ENCODE measurements around the gene PPP1R3F. TPM values are rescaled to one million over a fixed set of nuclear protein-coding genes. Genes with fewer than 3 reads are reported as not detected.

PPP1R3F gene
- polyA plus RNA-seq, 3 donors = 0.47 to 1.6 (median 1.6) TPM

DNA sequence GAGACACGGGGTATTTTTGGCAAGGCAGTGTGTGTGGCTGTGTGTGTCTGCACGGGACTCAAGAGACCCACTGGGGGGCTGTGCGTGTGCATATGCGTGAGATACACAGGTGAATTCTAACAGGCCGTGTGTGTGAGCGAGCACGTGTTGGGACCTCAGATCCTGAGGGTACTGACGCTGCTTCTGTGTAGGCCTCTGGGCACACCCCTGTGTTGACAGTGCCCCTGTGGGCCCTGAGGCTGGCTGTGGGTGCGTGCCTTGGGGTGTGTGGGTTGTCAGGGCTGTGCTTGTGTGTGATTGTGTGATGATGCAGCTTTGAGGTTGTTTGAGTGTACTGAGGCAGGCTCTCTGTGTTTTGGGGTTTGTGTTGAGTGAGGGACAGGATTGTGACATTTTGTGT lies 19.0 kb upstream of the PPP1R3F start:
- H3K4me1 Mint-ChIP-seq = peaks cover 19% of the 10 kb centered on the region
- peaks cover 4% of the 10 kb centered on the region for H4K20me1 ChIP-seq (ENCODE audit: insufficient read depth, low read length)
- peaks cover 0 to 8% (median 3%) of the 10 kb centered on the region in 3 donors for H3K27me3 Mint-ChIP-seq (ENCODE audit: low read depth in 3 of 3)
- peaks cover 38 to 51% of the 10 kb centered on the region in 2 donors for H3K36me3 Mint-ChIP-seq
- H3K9me3 ChIP-seq (replicated peaks in 1 of 2; ENCODE audit: control insufficient read depth in 1 of 2, insufficient read depth in 1 of 2, low read length in 2 of 2) = no peaks in the 10 kb centered on the region
- peak overlapping the region in 4 of 7 donors; percentile 0 to 63 (median 18) for H3K27ac Mint-ChIP-seq
- H2AFZ ChIP-seq (ENCODE audit: insufficient read depth, low read depth, low read length, poor library complexity, severe bottlenecking) = no peak overlapping the region
- H3K9me3 Mint-ChIP-seq = no peaks in the 10 kb centered on the region
- no peak overlapping the region for H3K4me3 ChIP-seq (replicated peaks in 1 of 3; ENCODE audit: low read depth in 2 of 3, low read length in 3 of 3)
- TF ChIP-seq, protein P1, sequence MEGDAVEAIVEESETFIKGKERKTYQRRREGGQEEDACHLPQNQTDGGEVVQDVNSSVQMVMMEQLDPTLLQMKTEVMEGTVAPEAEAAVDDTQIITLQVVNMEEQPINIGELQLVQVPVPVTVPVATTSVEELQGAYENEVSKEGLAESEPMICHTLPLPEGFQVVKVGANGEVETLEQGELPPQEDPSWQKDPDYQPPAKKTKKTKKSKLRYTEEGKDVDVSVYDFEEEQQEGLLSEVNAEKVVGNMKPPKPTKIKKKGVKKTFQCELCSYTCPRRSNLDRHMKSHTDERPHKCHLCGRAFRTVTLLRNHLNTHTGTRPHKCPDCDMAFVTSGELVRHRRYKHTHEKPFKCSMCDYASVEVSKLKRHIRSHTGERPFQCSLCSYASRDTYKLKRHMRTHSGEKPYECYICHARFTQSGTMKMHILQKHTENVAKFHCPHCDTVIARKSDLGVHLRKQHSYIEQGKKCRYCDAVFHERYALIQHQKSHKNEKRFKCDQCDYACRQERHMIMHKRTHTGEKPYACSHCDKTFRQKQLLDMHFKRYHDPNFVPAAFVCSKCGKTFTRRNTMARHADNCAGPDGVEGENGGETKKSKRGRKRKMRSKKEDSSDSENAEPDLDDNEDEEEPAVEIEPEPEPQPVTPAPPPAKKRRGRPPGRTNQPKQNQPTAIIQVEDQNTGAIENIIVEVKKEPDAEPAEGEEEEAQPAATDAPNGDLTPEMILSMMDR (IDR thresholded peaks at IDR 0.05) = no peak
- H3K4me1 ChIP-seq (ENCODE audit: control insufficient read depth in 1 of 2, insufficient read depth in 2 of 2, low read length in 2 of 2) = peaks cover 9% of the 10 kb centered on the region in 2 donors
- WGBS (ENCODE audit: insufficient coverage) = 94% methylated on average over 3 of the region's 9 CpGs
- no peaks in the 10 kb centered on the region for H3K79me2 ChIP-seq (ENCODE audit: insufficient read depth, low read length)
- H3K27me3 ChIP-seq (ENCODE audit: control insufficient read depth in 2 of 2, insufficient read depth in 2 of 2, low read length in 2 of 2) = no peaks in the 10 kb centered on the region
- peaks cover 39 to 56% of the 10 kb centered on the region in 2 donors for H3K36me3 ChIP-seq (replicated peaks in 1 of 2; ENCODE audit: control insufficient read depth in 1 of 2, insufficient read depth in 2 of 2, low read length in 2 of 2)
- intact Hi-C loops (cut with micrococcal nuclease) = no loop called here
- no peak for DNase-seq
- no peak overlapping the region for H3K4me2 ChIP-seq (replicated peaks; ENCODE audit: extremely low read depth, low read length, poor library complexity, severe bottlenecking)
- no peak overlapping the region for H3K4me3 Mint-ChIP-seq
- no peak overlapping the region for H3K9ac ChIP-seq (ENCODE audit: insufficient read depth, low read length, poor library complexity, severe bottlenecking)
- no peak overlapping the region for H3K27ac ChIP-seq (ENCODE audit: low read depth in 1 of 2, low read length in 2 of 2)

DNA sequence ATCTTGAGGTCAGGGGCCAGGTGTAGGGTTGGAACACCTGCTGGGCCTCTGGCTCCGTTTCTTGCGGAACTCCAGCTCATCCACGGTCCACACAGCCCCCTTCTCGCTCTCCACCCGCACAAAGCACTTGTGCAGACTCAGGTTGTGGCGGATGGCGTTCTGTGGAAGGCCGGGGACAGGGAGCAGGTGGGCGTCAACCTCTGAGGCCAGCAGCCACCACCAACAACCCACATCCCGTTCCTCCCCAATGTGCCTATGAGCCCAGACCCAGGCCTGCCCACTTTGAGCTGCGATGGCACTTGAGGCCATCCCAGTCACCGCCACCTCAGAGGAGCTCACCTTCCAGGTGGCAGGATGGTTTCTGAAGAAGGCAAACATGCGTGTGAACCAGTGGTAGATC lies 18.3 kb upstream of the PPP1R3F start:
- H3K4me1 Mint-ChIP-seq = peaks cover 19% of the 10 kb centered on the region
- Histone ChIP-seq H3K27ac (ENCODE audit: low read depth in 1 of 2, low read length in 2 of 2) (no peak overlapping the region), H3K4me2 (replicated peaks; ENCODE audit: extremely low read depth, low read length, poor library complexity, severe bottlenecking) (no peak overlapping the region), H3K27me3 (ENCODE audit: control insufficient read depth in 2 of 2, insufficient read depth in 2 of 2, low read length in 2 of 2) (no peaks in the 10 kb centered on the region), H3K4me1 (ENCODE audit: control insufficient read depth in 1 of 2, insufficient read depth in 2 of 2, low read length in 2 of 2) (peaks cover 9% of the 10 kb centered on the region in 2 donors), H3K9ac (ENCODE audit: insufficient read depth, low read length, poor library complexity, severe bottlenecking) (no peak overlapping the region), H3K79me2 (ENCODE audit: insufficient read depth, low read length) (no peaks in the 10 kb centered on the region), H2AFZ (ENCODE audit: insufficient read depth, low read depth, low read length, poor library complexity, severe bottlenecking) (no peak overlapping the region), H3K36me3 (replicated peaks in 1 of 2; ENCODE audit: control insufficient read depth in 1 of 2, insufficient read depth in 2 of 2, low read length in 2 of 2) (peaks cover 37 to 48% of the 10 kb centered on the region in 2 donors), H3K4me3 (replicated peaks in 1 of 3; ENCODE audit: low read depth in 2 of 3, low read length in 3 of 3) (no peak overlapping the region), H4K20me1 (ENCODE audit: insufficient read depth, low read length) (peaks cover 4% of the 10 kb centered on the region), H3K9me3 (replicated peaks in 1 of 2; ENCODE audit: control insufficient read depth in 1 of 2, insufficient read depth in 1 of 2, low read length in 2 of 2) (no peaks in the 10 kb centered on the region)
- H3K9me3 Mint-ChIP-seq = no peaks in the 10 kb centered on the region
- intact Hi-C loops (cut with micrococcal nuclease) = no loop called here
- peaks cover 32 to 43% of the 10 kb centered on the region in 2 donors for H3K36me3 Mint-ChIP-seq
- TF ChIP-seq, protein P1 (IDR thresholded peaks at IDR 0.05) = no peak
- peaks cover 0 to 12% (median 3%) of the 10 kb centered on the region in 3 donors for H3K27me3 Mint-ChIP-seq (ENCODE audit: low read depth in 3 of 3)
- H3K27ac Mint-ChIP-seq = no peak overlapping the region
- no peak for DNase-seq
- H3K4me3 Mint-ChIP-seq = no peak overlapping the region
- no CpG with 5 or more reads among the region's 13 CpGs for WGBS (ENCODE audit: insufficient coverage)

Data from CD14-positive monocyte (primary cell).